NCI-H2107 treated with DMSO at 0.1 percent for 48 hours (cell line): Measurements from ENCODE around the gene DOK4.

Experiments
- DNase-seq: peaks from one replicate; lab custom pipeline; 2025; ENCODE audit not compliant: unreplicated experiment; lab: John Stamatoyannopoulos, UW

The DOK4 gene

DNA sequence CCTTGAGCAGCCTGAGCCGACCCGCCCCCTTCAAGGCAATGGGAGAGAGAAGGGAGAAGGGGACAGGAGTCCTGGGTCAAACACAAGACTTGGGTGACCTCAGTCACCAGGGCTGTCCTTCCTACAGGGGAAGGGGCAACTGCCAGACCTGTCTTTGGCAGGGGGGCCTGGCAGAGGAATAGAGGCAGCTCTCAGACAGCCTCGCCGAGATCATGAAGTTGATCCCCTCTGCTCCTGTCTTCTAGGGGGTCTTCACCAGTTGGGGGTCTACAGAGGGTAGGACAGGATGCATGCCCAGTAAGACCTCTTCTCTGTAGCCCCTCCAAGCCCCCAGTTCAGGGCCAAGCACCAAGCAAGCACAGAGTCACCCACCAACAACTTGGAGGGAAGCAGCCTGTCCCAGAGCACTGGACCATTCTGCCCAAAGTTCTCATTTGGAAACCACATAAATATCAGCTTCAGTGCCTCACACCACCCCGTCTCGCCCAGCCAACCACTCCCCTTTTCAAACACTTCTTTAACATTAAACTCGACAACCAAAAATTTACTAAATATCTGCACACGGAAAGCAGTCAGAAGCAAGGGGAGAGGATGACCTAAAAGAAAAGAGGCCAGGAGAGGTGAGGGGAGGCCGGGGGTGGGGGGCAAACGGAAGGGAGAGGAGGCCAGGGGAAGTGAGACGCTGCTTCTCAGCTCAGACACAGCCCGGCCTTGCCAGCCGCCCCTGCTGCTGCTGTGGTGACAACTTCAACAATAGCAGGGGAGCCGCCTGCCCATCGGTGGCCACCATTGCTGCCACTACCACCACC is 7.7 kb downstream of the DOK4 start:
- DNase-seq = no peak

DNA sequence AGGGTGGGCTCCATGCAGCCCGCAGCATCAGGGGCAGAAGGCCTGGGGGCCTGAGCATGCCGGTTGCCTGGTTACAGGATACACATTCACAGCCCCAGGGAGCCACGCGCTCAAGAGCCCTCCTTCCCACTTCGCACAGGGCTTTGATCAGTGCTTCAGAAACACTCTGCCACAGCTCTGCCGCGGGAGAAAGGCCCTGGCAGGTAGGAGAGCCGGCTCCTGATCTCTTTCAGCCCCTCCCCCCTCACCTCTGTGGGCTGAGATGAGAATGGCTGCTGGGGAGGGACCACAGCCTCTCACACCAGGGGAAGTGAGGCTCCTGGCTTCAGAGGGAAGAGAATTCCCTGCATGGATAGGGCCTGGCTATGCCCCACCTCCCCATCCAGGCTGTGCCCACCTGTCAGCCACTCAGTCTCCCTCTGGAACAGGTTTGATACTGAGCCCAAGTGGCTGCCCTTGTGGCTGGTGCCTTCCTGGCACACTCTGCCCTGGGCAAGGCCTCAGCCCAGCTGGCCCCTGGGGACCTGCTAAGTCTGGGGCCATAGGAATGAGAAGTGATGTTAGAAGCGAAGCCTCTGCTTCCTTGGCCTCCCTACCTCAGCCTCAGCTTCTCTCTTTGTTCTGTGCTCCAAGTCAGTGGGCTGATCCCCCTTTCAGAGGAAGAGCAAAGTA is 8.6 kb downstream of the DOK4 start:
- no peak for DNase-seq

DNA sequence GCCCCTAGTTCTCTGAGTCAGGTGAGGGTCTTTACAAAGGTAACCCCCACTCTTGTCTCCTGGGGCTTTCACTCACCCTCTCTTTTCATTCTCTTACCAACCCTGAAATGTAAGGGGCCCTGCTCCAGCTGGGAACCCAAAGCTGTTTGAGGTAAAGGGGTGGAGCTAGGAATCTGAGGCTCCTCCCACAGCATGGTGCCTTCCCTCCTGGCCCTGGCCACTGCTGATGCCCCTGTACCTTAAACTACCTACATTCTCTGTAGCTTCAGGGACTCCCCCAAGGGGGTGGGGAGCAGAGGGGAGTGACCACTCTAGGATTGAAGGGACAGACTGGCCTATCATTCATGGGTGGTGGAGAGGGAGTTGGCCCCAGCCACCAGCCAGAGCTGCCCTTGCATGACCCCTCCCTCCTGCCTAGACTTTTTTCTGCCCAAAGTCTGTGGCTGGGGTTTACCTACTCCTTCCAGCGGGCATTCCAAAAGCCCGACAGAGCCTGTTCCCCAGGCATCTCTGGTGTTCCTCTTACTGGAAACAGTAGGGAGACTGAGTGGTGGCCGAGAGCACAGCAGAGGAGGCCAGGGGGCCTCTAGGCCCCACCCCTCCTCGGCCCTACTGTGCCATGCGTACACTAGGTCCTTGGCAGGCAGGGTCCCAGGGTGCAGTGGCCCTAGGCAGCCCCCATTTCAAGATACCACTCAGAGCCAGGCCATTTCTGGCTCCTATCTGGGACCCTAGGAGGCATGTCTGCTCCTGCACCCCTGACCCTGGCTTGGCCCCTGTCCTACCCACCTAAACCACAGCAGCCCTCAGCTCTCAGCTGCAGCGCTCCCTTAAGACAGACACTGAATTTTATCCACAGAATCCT is 9.5 kb downstream of the DOK4 start:
- DNase-seq = no peak

DNA sequence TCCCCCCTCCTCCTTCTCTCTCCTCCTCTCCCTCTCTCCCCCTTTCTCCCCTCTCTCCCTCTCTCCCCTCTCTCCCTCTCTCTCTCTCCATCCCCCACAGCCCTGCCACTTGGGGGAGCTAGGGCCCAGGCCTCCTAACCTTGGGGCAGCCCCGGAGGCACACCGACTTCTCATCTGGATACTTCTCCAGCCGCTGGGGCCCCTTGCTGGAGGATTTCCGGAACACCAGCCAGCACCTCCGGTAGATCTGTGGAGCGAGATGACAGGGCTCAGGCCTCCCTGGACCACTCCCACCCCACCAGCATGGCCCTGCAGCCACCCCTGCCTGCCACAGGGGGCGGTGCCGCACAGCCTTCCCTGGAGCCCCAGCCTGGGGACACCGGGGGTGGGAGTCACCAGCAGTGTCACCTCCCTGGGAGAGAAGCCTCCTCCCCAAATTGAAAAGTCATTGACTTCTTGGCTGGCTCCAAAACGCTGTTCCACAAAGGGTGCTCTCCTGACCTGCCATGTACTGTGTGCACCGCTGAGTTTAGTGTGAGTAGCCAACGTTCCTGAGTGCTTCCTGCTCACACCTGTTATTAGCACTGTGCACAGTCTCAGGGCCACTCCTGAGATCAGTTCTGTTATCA is 10.5 kb downstream of the DOK4 start:
- DNase-seq = peak; percentile 57

DNA sequence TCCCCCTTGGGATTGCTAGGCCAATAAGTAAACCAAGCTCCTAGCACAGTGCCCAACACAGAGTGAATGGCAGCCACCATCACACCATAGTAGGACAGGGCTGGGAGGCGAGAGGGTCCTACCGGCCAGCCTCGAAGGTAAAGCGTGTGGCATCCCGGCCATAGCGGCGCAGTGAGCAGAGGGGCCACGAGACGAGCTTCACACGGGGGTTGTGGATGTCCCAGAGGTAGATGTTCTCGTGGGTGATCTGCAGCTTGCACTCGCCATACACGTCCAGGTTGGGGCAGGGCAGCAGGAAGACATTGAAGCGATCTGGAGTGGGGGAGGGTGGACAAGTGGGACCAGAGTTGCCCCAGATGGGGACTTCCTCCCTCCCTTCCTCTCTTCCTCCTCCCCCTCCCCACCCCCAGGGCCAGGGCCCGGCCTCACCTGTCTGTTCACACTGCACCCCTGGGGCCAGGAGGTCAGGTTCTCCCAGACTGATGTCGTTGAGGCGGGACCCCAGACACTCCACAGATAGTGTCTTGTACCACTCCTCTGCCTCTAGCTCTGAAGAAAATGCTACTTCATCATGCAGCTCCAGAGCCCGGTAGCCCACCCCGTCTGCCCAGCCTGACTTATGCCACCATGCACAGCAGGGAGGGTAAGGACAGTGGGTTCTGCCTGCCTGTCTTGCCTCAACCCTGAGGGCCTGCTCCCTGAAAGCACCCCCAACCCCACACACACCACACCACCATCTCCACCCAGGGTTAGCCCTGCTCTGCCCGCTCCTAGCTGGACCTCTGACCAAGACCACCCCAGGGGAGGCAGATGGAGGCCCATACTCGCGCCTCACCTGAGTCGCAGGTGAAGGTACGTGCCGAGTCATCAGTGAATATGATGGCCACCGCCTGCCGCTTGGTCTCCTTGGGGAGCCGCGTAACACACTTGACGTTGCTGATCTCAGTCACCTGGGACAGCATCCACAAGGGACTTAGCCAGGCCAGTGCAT is 11.3 kb downstream of the DOK4 start:
- no peak for DNase-seq

DNA sequence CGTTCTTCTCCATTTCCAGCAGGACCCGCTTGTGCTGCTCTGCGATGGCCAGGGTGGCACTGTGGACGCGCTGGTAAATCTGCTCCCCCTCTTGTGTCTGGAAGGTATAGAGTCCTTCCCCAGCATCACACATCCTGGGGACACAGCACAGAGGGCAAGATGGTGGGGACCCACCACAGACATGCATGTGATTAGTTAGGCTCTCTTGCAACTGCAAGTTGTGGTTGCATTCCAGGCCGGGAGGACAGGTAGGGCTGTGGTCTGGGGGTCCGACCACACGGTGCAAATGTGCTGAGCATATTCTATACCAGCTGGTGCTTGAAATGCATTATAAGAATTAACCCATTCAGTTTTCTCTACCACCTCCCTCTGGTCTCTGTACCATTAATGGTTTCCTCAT is 12.4 kb downstream of the DOK4 start:
- DNase-seq = no peak

DNA sequence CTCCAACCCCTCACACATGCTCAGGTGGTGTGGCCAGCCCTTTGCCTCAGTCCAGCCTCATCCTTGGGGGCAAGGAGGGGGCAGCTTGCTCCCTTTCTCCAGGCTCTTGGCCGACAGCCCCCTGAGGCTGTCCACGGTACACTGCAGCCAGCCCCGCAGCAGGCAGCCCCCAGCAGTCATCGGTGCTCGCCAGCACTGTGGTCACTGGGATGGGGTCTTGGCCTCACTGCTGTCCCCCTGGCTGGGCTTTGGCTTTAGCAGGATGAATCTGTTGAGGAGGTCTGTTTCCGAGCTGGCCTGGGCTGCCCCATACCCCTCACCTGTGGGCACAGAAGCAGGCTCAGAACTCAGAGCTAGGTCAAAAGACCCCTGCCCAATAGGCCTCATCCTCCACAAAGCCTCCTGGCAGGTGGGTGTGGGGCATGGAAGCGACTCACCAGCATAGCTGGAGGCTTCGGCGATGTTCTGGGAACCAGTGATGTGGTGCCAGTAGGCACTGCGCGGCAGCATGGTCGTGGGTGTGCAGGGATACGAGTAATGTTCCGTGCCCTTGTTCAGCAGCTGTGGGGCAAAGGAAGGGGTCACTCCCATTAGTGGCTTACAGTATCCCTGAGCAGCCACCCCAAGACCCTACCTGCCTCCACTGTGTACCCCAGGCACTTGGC is 13.0 kb downstream of the DOK4 start:
- DNase-seq = no peak

DNA sequence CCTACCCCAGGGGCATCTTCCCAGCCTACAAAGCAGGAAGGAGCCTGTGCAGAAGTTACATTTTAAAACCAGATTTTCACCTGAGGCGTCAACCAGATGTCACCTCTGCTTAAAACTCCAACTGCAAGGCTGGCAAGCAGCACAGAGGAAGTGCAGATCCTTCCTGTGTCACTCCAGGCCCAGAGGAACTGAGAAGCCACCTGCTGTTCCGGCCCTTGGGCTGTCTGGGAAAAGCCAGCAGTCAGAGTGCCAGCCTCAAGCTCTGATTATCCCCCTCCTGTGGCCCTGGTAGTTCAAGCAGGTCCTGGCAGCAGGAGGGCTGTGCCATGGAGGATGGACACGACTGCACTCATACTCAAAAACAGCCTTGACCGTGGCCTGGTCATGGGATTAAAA is 13.6 kb downstream of the DOK4 start:
- DNase-seq = no peak

DNA sequence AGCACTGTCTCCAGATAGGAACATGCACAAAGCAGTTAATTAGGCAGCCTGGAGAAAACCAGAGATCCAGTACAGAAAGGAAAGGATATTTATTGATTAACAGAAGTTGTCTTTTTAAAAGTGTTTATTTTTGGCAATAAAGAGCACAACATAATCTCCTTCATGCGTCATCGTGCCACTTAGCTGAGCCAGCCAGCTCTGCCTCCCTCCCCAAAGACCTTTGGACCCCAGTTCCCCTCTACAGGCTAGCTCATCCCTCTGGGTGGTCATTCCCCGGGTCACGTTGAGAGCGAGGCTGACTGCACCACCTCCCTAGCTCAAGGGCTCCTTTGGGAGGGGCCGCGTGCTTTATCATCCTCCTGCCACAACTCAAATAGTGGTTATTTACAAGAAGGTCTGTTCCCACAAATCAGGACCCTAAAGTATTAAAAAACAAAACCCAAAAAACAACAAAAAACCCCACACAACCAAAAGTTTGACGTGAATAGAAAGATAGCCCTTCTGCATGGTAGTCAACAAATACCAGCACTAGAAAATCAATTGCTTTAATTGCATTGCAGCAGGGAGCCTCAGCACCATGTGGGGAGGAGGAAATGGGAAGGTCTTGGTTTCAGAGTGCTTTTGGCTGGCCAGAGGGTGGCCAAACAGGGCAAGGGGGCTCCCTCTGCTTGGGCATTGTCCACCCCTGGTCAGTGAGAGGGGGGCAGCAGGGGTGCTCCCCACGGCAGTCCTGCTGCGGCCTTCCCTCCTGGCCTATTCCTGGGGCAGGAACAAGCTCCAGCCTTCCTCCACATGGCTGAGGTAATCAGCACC is 14.2 kb downstream of the DOK4 start:
- DNase-seq = no peak

DNA sequence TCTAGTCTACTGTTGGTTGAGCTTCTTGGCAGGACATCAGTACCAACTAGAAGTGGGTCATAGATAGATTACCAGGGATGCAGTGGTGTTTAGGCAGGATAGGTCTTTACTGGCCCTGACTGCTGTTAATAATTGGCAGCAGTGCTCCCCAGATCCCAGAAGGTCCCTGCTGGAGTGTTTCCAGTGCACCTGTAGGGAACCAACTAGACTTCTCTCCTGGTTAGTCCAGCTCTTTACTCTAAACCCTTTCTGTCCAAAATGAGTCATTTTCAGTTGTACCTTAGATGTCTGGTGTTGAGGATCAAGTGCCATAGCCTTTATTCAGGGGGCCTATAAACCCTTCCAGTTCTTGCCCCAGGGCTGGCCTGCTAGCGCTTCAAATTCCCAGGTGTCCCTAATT is 15.1 kb downstream of the DOK4 start:
- no peak for DNase-seq

DNA sequence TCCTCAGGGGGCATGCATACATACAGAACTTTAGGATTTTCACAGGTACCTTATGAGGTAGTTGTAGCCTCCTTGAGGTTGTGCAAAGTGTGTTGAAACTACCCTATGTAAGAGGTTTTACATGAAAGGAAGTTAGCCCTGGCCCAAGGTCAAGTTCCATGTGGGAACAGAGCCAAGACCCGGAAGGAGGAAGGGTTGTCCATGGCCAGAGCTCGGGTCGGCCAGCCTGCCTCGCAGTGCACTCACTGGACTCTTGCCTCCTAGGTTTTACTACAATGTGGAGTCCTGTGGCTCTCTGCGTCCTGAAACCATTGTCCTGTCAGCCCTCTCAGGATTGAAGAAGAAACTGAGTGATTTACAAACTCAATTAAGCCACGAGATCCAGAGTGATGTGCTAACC is 15.6 kb downstream of the DOK4 start:
- no peak for DNase-seq

DNA sequence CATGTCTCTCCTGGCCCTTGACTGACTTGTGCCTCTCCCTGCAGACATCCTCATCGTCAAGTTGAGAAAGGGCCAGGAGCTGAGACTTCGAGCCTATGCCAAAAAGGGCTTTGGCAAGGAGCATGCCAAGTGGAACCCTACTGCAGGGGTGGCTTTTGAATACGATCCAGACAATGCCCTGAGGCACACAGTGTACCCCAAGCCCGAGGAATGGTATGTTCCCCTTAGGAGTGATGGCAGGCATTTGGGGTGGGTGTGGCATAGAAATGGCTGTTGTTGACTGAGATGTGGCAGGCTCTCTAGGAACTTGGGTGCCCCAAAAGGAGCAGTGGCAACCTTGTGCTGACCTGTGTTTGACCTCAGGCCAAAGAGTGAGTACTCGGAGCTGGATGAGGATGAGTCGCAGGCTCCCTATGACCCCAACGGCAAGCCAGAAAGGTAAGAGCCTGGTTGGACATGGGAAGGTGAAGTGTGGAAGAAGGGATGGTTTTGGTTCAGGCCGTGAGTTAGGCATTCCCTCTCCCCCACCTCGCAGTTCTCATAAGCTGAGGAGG is 16.3 kb downstream of the DOK4 start:
- no peak for DNase-seq

DNA sequence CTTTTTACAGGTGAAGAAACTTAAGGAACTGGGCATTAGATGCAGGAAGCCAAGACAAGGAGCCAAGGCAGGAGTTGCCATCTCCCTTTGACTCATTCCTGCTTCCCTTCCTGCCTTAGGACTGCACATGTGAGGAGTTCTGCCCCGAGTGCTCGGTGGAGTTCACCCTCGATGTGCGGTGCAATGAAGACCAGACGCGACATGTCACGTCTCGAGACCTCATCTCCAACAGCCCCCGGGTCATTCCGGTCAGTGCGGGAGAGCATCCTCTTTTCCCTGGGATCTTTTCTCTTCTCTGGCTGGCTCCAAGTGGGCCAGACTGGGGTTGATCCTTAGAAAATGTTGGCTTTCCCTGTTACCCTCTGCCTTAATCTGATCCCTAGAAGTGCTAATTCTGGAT is 17.2 kb downstream of the DOK4 start:
- DNase-seq = no peak

DNA sequence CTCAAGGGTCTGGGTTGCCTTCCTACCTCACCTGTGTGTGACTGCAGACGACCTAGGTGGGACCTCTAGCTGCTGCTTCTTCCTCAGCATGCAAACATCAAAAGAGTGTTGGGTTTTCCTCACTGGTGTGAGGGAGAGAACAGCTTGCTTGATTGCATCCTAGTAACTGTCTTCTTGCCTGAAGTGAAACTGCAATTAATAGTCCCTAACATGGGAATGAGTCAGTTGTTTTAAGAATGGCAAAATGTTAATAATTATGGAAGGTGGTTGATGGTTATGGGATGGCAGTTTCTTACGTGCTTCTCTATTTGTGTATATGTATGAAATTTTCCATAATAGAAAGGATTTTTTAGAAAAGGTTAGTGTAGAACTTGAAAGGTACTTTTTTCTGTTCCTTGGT is 17.9 kb downstream of the DOK4 start:
- no peak for DNase-seq

DNA sequence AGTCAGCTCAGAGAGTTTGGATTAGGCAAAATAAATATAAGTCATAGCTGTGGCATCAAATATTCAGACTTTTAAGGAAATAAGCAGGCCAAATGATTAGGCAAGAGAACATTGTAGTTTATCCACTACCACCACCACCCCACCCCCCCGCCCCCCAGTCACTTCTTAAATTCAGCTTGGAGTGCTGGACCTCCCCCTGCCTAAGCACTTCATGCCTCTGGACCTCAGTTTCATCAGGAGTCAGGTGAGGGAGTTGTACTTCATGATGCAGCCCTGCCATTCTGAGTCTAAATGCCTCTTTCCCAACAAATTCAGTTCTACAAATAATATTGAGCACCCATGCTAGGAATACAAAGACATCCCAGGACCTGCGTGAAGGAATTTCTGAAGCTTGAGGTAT is 21.8 kb downstream of the DOK4 start:
- no peak for DNase-seq

DNA sequence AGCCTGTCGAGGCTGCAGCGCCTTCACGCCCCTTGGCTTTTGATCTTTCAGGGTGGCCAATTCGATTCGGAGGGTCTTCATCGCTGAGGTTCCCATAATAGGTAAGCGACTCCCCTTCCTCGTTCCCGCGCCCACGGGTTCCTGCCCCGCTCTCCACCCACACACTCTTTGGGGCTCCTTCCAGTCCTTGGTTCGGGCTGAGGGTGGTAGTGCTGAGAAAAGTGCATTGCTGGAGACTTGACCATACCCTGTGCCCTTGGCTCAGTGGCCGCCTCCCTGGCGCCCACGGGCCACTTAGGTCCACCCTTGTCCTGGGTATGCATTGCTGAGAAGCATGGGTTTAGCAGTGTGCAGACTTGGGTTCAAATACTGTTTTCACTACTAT is 23.3 kb downstream of the DOK4 start:
- no peak for DNase-seq

DNA sequence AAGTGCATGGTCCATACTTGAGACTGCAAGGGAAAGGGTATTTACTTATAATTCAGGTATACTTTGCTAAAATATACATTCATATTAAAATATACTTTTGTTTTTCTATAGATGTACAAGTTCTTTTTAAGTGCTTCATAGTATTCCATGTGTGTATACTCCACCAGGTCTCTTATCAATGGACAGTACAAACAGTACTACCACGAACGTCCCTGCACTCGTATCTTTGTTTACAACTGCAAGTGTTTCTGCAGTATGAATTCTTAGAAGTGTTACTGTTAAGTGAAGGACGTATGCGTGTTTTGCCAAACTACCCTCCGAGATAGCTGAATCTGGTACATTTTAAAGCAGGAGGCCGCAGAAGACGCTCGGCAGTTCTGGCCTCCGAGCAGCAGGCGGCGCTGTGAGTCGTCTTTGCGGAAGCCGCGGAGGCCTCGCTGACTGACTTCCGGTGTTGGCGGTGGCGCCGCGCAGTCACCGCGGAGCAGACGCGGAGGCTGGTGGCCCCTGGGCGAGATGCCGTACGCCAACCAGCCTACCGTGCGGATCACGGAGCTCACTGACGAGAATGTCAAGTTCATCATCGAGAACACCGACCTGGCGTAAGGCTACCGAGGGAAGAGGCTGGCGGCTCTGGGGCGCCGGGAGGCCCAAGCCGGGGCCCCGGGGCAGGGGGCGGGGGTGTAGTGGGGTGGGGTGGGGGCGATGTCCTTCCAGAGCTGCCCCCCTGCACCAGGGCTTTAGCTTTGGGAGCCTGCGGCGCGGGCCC is 23.9 kb downstream of the DOK4 start, which contains the start of gene POLR2C:
TSS of gene POLR2C (plus strand) at position 471 of the 769 bp plus-strand sequence. CDS start at position 517, 46 bp downstream.
- DNase-seq = peak; percentile 28

DNA sequence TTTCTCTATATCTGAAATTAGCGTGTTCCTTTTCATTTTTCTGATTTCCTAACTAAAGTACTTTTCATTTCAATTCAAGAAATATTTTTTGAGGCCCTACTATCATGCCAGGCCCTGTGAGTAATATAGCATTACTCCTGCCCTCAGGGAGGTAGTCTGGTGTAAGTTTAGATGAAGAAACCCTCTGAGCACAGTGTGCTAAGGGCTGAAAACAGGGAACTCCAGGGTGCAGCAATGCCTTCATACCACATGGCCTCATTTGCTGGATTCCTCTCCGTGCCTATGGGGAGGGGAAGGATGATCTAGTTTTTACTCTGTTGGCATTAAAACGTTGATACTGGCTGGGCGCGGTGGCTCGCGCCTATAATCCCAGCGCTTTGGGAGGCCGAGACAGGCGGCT is 34.3 kb downstream of the DOK4 start:
- no peak for DNase-seq
